GM19351 (cell line): ENCODE measurements around the gene COL21A1.

Experiments used
- ATAC-seq: cut with Tn5 transposase; IDR thresholded peaks from one replicate; pipeline ENCODE4 v1.9.1; 2021; ENCODE audit warnings: mild to moderate bottlenecking, moderate library complexity; ENCODE audit not compliant: unreplicated experiment

The COL21A1 gene

GRCh38 chr6:56246541-56246880, 869 bp downstream of the COL21A1 start:
- no peak for ATAC-seq

- no peak for ATAC-seq
Measured at GRCh38 chr6:56245903-56246351, 1.5 kb downstream of the COL21A1 start.

GRCh38 chr6:56244528-56245253, 2.7 kb downstream of the COL21A1 start:
- ATAC-seq: no peak

DNA sequence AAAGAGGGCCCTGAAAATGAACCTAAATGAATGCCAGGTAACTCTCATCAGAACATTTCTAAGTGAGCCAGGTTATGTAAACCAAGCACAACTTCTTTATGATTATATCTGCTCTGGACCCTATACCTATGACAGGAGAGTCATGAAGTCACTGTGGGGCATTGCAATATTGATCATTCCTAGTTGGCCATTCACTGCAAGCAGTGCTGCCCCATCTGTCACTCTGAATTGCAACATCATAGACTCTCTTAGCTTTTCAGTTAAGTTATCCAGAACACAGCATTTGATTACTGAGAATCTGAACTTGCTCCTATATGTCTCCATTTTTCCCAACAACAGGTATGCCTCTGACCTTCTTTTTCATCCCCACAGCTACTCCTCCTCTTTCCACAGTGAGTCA, 3.3 kb downstream of the COL21A1 start:
- no peak for ATAC-seq

- ATAC-seq: peak; percentile 86
Measured at GRCh38 chr6:56243518-56244070, 3.8 kb downstream of the COL21A1 start.

DNA sequence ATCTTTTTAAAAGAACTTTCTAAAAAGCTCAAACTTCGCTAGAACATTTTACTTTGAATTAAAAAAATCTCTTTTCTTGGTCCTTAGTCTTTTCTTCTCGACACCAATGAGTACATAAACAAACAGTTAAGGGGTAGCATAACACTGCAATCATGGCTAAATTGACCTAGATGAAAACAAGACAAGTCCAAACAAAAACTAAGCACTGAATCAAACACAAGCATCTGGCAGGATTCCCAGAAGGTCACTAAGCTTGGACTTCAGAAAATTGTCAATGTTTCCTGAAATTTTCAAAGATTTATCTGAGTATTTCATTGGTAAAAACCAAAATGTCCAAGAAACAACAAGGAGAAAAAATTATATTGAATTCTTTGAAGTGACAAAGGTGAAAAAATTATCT, 5.0 kb downstream of the COL21A1 start:
- no peak for ATAC-seq

DNA sequence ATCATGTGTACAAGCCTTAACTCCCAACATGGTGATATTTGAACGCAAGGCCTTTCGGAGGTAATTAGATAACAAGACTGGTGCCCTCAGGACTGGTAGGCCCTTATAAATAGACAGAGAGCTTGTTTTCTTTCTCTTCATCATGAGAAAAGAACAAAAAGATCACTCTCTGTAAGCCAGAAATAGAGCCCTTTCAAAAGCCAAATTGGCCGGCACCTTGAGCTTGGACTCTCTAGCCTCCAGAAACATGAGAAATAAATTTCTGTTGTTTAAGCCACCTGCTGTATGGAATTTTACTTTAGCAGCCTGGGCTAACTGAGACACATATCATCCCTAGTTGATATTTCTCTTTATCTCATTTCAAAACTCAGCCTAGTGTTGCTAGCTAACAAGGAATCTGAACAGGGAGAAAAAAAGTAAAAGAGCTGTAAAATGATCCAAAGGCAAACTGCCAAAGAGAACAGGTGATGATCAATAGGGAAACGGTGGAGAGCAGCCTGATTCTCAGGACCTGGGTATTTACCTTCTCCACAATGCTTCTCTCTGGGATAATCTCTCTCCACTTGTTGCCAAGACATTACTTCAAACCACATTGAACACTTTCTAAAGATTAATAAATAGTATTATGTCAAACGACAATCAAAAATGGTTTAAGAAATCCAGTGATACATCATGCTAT, 6.1 kb downstream of the COL21A1 start:
- no peak for ATAC-seq

DNA sequence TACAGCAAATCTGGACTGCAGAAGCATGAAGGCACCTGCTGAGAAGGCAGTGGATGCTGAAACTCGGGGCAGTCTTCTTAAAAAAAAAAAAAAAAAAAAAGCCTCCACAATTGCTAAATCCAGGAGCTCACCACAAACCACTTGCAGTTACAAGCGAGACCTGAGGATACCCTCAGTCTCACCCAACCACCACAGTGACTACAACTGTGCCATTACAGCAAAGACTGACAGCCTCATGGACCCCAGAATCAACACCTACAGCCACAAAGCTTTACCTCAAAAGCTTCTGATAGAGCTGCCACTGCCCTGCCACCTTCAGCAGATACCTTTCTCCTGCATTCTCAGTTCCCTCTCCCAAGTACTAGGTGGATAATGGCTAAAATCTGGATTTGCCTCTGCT, 9.0 kb downstream of the COL21A1 start:
- no peak for ATAC-seq

DNA sequence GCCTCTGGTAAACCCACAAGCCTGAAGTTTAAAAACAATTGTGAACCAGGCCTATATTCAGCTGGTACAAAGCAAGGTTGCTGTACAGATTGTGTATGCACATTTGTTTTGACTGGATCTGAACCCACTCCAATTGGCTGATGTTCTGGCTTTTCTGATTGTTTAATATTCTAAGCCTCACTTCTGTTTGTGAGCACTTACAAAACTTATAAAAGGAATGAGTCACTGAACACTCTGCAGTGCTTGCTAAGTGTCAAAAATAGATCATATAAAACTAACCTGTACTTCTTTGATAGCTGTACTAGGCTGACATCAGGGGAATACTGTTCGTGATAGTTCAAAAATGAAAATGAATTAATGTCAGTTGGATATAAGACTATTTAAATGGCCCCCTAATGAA, 12.1 kb downstream of the COL21A1 start:
- ATAC-seq: no peak

DNA sequence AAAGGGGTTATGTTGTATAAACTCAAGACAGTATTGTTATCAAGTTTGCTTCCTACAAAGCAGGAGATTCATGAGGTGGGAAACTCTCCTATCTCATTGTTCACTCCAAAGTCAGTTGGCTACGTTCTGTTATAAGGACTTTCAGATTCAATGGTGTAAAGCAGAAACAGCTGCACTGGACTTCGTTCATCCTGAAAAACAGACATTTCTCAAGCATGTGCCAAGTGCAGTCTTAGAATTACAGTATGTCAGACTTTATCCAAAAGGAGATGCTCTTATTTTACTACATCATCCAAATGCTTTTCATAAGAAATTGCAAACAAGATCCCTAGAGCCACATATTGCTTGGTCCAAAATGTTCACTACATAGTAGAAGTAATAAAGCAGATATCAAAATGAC, 14.9 kb downstream of the COL21A1 start:
- no peak for ATAC-seq

GRCh38 chr6:56231827-56232226, 15.6 kb downstream of the COL21A1 start:
- ATAC-seq: no peak

- no peak for ATAC-seq
Measured at GRCh38 chr6:56230976-56231566, 16.3 kb downstream of the COL21A1 start.

GRCh38 chr6:56227071-56227879, 20.1 kb downstream of the COL21A1 start:
- ATAC-seq: no peak

DNA sequence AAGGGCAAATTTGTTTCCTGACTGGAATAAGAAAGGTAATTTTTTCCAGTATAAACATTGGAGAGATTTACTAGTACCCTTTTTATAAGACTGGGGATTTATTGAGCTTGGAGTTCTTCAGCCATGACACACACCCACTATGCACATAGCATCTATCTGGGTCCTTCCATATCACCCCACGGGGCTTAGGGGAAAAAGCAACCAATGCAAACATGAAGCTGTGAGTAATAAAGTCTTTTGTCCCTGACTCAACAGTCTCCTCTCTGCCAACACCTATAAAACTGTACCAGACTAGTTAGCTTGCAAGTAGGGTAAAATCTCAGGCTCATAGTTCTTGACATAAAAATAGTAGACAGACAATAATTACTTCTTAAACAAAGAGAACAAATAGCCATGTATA, 23.4 kb downstream of the COL21A1 start:
- no peak for ATAC-seq

- ATAC-seq: no peak
Measured at GRCh38 chr6:56222499-56222898, 24.9 kb downstream of the COL21A1 start.

- ATAC-seq: no peak
Measured at GRCh38 chr6:56220078-56220477, 27.3 kb downstream of the COL21A1 start.

DNA sequence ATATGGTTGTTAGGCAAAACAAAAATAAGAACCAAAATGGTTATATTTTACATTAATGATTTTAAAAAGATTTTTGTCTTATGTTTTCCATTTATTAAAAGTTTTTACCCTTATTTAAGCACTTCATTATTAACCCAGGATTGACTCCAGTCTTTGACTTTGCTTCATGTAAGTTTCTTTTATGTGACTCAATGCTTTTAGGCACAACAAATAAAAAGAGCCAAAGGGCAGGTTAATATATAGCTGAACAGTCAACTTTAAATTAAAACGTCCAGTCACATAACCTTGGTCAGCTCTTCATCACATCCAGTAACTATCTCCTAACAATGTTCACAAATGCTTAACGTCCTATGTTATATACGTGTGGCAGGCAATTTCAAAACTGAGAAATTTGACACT, 32.7 kb downstream of the COL21A1 start:
- no peak for ATAC-seq

GRCh38 chr6:56214041-56214702, 33.2 kb downstream of the COL21A1 start:
- no peak for ATAC-seq

GRCh38 chr6:56211724-56212123, 35.7 kb downstream of the COL21A1 start:
- ATAC-seq: no peak

- ATAC-seq: no peak
Measured at GRCh38 chr6:56204134-56204533, 43.2 kb downstream of the COL21A1 start.

GRCh38 chr6:56199956-56200355, 47.4 kb downstream of the COL21A1 start:
- ATAC-seq: no peak
